GM21723 (cell line): ENCODE measurements around the gene IL4I1.
A peak's percentile ranks its signal among the peaks of the same experiment; 100 is the strongest.
"Not testable (repeated sequence)": the region's sequence is repeated elsewhere in the genome, so short reads cannot be mapped to it uniquely, and the experiment has no call there.

Experiments used
- ATAC-seq: cut with Tn5 transposase; IDR thresholded peaks from one replicate; pipeline ENCODE4 v1.9.1; 2021; ENCODE audit warnings: mild to moderate bottlenecking, moderate library complexity; ENCODE audit not compliant: unreplicated experiment

The IL4I1 gene

GRCh38 chr19:49924881-49925210 is 28.2 kb upstream of the IL4I1 start:
- ATAC-seq, result not testable (repeated sequence)

DNA sequence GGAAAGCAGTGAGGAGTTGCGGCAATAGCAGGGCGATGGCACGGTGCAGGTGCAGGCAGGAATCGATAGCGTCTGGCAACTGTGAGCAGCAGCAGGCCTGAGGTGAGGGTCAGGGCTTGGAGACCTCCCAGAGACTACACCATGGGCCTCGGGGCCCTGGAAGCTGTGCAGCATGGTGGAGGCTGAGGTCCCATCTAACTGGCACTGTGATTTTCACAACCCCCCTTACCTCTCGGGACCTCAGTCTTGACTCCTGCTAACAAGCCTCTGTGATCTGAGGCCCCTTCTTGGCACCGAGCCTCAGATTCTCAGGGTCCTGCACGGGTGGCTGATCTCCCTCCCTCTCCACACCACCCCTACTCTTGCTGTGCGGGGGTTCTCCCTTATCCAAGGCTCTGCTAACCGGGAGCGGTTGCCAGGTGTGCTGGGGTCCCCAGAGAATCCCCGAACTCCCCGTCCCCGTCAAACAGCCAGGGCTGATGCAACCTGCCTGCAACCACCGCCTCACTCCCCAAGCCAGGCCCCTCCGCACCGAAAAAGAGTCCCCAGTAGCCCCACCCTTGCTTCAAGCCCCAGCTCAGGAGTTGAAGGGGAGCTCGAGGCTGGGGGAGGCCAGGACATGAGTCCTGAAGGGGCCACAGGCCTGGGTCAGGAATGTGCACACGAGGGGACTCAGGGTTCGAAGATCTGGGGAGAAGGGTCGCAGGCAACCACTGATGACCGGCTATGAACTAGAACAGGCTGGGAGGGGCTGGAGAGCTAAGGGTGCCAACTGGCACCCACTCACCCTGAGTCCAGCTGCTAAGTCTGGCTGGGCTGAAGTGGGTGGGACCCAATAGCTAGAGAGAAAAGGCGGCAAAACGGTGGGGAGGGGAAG is 27.6 kb upstream of the IL4I1 start:
- no peak for ATAC-seq

DNA sequence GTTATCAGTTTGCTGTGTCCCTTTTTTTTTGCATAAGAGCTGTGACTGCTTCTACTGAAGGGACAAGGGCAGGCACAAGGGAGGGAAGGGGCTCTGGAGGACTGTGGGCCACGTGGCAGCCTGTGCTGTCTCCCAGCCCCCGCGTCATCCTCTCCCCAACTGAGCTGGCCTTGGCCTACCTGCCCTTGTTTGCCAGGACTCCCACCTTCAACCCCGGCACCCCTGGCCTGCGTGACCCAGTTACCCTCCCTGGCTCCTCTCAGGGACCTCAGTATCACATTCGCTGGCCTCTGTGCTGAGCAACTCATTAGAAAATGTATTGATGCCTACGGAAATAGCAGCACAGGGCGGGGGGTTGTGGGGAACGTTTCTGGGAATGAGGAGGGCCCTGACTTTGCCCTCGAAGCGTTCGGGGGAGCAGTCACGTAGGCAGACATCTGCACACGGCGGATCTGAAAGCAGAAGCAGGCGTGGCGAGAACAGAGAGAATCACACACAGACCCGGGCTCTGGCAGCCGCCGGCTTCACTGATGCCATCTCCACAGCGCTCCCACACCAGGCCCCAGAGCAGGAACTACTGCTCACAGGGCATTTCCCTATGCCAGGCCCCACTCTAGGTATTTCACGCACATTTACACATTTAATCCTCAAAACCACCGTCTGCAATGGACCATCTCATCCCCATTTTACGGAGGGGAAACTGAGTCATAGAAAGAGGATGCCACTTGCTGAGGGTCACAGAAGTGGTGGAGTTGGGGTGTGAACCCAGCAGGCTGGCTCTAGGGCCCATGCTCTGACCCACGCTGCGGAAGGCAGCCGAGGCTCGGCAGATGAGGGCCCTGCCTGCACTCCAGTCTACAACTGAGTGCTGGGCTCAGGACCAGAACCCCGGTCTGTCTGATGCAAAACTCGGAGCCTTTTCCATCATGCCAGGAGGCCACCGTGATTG is 26.6 kb upstream of the IL4I1 start:
- no peak for ATAC-seq

- no peak for ATAC-seq
Measured at GRCh38 chr19:49921871-49922795, 25.4 kb upstream of the IL4I1 start.

DNA sequence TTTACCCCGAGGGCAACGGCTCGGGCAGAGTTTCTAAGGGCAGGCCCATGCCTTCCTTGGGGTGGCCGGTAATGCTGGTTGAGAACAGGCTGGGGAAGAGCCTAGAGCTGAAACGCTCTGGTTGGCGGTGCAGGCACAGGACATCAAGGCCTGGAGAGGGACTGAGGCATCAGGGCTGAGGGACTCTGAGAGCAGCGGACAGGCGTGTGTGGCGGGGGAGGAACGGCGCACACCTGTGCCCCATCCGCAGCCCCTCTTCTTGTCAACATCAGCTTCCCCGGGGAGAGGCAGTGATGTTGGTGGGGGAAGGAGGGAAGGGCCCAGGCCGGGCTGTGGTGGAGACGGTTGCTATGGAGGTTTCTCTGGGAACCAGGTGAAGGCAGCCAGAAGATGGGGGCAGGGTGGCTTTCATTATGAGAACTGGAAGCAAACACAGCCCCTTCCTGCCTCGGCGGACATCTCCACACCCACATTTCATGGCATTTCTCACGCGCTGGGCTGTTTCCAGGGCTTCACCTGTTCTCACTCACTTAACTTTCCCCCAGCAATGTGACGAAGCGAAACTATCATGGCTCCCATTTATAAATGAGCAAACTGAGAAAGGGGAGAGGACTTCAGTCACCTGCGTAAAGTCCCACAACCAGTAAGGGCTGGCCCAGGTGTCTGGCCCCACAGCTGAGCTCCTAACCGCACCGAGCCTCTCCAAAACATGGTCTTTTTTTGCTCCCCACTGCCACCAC is 24.1 kb upstream of the IL4I1 start:
- ATAC-seq, result no peak

DNA sequence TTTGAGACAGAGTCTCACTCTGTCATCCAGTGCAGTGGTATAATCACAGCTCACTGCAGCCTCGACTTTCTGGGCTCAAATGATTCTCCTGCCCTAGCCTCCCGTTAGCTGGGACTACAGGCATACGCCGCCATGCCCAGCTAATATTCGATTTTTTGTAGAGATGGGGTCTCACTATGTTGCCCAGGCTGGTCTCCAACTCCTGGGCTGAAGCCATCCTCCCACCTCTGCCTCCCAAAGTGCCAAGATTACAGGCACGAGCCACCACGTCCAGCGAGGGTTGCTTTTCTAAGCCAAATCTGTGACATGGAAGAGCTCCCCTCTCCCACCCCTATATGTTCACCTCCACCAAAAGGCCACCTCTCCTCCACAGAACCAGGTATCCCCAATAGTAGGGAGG is 21.4 kb upstream of the IL4I1 start:
- no peak for ATAC-seq

GRCh38 chr19:49916839-49917733 is 20.4 kb upstream of the IL4I1 start:
- ATAC-seq, result no peak

DNA sequence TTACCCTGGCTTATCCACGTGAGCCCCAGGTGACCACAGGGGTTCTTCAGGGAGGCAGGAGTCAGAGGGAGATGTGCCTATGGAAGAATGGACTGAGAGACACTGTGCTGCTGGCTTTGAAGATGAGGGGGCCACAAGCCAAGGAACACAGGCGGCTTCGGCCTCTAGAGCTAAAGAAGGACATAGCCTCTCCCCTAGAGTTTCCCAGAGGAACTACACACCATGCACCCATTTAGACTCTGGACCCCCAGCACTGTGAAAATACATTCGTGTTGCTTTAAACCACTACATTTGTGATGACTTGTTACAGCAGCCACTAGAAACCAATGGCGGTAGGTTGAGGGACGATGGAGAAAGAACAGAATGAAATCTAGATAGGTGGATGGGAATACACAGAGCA is 18.6 kb upstream of the IL4I1 start:
- ATAC-seq, result no peak

DNA sequence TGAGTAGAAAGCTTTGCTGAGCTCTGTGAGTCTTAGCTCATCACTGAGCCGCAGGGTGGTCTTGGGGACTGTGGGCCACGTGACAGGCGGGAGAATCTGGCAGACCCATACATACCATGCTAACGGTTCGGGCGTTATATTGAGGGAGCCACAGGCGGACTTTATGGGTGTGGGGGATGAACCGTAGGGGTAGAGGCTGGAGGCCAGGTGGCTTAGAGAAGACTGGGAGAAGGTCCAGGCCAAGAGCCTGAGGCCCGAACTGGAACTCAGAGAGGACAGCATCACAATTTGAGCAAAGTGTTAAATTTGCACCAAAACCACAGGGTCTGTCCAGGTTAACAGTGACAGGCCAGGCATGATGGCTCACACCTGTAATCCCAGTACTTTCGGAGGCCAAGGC is 17.0 kb upstream of the IL4I1 start:
- ATAC-seq, result no peak

DNA sequence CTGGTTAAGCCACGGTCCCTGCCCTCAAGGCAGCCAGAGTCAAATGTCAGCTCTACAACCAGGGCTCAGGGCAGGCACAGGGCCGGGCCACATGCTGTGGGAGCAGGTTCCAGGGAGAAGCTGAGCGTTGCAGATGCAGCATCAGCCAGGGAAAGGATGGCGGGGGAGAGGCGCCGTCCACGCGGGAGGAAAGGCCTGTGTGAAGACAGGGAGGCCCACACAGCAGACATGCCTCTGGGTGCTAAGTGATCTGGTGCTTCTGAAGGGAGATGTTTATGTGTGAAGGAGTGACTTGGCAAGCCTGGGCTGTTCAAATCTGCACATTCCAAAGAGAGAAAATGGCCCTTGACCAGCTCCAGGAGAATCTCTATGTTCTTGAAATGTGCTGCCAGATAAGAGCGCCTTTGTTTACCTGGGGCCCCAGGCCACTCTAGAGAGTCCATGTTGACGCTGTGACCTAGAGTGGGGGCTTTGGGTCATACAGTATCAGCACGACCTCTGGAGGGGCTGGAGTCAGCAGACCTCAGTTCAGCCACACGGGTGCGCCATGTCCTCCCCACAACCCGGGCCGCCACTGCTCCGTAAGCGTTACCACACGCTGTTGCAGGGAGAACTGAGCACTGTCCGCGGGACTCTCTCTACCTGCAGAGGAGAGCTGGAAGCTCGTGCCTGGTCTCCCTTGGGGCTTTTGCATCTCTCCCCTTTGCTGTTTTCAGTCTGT is 16.4 kb upstream of the IL4I1 start:
- ATAC-seq, result no peak

DNA sequence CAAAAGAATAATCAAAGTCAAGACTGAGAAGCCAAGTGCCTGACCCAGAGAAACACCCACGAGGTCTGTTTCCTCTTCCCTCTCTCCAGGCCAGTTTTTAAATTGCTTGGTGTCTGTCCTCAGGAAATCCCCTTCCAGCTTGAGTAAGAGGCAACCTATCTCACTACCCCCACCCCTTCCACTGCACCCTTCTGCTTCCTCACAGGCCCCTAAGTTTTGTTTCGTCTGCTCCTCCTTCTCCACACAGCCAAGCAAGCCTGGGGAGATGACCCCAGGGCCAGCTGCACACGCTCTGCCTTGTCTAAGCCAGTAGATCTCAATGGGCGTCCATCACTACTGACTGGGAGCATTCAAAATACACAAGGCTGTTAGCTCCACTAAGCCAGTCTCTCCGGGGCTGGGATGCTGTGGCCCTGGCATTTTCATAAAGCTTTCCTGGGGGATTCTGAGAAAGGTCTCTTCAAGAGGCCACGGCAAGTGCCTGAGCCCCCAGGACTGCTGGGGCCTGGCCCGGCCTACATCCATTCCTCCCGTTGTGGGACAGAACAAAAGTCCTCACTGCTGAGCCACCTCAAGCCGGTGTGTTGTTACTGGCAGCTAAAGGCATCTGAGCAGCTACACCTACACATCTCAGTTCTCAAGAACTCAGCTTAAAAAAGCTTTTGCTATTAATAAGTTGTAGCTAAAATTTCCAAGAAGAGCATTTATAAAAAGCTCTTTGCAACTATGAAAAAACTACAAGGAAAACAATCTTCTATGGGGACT is 14.9 kb upstream of the IL4I1 start:
- peak; percentile 30 for ATAC-seq

DNA sequence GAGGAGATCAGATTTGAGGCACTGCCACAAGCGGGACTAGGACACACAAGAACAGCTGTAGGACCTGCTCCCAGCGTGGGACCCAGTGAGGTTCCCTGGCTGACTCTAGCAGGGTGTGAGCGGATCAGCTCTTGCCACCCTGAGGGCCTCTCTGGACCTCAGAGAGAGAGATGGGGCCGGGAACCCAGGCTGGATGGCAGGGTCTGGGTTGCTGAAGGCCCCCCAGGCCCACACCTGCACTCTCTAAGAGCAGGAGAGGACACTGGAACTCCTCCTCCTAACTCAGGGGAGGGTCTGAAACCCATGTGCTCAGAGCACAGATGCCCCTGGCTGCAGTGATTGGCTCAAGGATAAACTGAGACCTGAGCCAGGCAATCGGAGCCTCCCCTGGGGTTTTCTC is 13.5 kb upstream of the IL4I1 start:
- ATAC-seq, result no peak

DNA sequence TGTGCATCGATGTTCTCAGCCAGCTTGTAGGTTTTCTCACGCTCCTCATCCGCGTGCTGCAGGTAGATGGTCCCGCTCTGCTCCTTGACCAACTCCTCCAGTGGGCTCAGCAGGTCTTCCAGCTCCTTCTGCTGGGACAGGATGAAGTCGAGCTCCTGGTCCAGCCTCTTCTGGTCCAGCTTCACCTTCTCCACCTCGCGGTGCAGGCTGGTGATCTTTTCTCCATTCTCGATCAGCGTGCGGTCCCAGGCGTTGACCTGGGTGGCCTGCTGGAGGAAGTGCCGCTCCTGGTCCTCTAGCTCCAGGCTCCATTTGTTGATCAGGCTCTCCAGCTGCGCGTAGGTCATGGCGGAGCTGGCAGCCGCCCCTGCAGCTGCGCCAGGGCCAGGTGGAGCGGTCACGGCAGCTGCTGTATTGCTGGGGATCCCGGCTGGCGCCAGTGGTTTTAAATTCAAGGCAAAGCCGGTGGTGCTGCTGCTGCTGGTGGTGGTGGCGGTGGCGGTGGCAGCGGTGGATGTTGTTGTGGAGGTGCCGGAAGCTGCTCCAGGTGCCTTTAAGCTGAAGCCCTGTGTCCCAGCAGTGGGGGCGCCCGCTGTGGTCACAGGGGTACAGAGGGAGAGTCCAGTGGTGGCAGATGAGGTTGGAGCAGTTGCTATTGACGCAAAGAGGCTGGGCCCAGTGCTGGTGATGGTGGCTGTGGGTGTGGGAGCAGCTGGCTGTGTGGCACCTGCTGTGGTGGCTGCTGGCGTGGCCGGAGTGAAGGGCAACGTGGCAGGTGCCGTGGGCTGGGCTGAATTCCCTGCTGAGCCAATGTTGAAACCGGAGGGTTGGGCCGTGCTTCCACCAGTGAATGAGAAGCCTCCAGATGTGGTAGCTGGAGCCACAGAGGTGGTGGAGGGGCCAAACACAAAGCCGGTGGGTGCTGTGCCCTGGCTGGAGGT is 12.1 kb upstream of the IL4I1 start:
- no peak for ATAC-seq

- ATAC-seq, result no peak
Measured at GRCh38 chr19:49907745-49908446, 11.2 kb upstream of the IL4I1 start.

DNA sequence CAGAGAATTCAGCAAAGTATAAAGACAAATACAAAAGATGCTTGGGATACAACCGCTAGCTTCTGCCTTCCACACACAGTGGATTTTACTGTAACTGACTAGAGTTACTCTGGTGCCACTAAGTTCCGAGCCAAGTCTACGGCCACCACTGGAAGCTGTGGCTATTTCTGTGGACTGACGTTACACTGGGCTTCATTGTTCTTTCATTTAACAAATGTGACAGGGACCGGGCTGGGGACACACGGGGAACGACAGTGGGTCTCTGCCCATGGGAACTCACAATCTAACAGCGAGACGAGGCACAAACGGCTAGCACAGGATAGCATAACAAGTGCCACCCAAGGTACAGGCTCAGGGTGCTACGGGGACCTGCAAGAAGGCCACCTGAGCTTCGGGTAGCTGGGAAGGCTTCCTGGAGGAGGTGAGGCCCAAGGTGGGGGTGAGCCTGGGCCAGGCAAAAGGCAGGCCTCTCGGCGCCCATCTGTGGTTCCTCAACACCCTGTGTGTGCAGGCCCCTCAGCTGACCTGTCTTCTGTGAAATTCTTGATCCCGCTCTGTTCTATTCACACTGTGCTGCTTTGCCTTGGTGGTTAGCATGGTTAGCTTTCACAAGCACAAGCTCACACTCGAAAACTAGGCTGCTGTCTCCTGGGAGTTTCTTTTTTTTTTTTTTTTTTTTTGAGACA is 10.3 kb upstream of the IL4I1 start:
- no peak for ATAC-seq

- no peak for ATAC-seq
Measured at GRCh38 chr19:49904136-49904535, 7.4 kb upstream of the IL4I1 start.
